DMS114 treated with DMSO at 0.1 percent for 48 hours (cell line): Measurements from ENCODE around the gene TBX4.

Source experiments
- DNase-seq: peaks from one replicate; lab custom pipeline; 2025; ENCODE audit not compliant: unreplicated experiment; lab: John Stamatoyannopoulos, UW

Gene TBX4

GRCh38 chr17:61452301-61453290, at the start of gene TBX4:
TSS of gene TBX4 (plus strand) at chr17:61452422. CDS start at chr17:61456491, 4,069 bp downstream.
- no peak for DNase-seq

GRCh38 chr17:61402978-61403800, 49.0 kb upstream of the TBX4 start:
- DNase-seq, result no peak

DNA sequence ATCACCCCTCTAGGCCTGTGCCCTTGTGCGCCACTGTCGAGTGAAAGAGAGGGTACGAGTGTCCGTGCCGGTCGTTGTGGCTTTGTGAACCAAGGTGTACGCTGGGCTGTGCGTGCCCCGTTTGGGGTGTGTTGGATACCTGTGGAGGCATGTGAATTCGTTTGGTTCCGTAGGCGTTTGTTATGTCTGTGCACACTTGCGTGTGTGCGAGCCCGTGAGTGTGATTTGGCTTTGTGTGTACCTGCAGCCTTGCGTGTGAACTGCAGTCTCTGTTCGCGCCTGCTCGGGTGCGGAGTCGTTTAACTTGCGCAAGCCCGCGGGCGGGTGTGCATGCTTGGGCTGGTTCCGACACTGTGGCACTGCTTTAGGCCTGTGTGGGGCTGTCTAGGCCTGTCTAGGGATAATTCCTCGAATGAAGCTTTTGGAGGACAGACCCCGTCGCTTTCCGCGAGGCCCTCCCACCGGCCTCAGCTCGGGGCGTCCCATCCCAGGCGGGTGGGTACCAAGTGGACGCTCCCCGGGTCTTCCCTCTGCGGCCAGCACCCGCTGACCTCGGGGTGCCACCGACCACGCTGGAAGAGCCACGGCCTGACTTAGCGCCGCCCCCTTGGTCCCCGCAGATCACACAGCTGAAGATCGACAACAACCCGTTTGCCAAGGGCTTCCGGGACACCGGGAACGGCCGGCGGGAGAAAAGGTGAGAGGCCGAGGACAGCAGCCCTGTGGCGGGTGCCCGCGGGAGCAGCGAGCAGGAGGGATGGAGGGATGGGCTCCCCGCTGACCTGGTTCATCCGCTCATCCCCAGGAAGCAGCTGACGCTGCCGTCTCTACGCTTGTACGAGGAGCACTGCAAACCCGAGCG, 48.2 kb upstream of the TBX4 start:
- no peak for DNase-seq

DNA sequence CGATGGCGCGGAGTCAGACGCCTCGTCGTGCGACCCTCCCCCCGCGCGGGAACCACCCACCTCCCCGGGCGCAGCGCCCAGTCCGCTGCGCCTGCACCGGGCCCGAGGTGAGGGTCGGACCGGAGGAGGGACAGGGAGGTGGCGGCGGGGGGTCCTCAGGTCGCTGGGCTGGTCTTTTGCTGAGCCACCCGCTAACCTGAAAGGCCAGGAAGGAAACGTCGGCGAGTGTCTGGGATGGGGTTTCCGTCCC, 47.6 kb upstream of the TBX4 start:
- DNase-seq, result no peak

DNA sequence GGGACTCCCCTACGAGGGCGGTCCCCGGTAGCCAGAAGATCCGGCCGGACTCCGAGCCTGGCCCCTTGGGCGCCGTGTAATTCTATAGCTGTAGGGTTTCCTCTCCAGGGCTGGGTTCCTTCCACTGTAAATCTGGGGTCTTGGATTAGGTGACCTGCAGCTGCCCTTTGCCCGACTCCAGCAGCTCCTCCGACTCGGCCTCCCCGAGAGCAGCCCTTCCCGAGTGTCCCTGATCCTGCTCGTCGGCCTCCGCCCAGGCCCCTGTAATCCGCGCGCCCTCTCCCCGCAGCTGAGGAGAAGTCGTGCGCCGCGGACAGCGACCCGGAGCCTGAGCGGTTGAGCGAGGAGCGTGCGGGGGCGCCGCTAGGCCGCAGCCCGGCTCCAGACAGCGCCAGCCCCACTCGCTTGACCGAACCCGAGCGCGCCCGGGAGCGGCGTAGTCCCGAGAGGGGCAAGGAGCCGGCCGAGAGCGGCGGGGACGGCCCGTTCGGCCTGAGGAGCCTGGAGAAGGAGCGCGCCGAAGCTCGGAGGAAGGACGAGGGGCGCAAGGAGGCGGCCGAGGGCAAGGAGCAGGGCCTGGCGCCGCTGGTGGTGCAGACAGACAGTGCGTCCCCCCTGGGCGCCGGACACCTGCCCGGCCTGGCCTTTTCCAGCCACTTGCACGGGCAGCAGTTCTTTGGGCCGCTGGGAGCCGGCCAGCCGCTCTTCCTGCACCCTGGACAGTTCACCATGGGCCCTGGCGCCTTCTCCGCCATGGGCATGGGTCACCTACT, 47.1 kb upstream of the TBX4 start:
- DNase-seq, result no peak

DNA sequence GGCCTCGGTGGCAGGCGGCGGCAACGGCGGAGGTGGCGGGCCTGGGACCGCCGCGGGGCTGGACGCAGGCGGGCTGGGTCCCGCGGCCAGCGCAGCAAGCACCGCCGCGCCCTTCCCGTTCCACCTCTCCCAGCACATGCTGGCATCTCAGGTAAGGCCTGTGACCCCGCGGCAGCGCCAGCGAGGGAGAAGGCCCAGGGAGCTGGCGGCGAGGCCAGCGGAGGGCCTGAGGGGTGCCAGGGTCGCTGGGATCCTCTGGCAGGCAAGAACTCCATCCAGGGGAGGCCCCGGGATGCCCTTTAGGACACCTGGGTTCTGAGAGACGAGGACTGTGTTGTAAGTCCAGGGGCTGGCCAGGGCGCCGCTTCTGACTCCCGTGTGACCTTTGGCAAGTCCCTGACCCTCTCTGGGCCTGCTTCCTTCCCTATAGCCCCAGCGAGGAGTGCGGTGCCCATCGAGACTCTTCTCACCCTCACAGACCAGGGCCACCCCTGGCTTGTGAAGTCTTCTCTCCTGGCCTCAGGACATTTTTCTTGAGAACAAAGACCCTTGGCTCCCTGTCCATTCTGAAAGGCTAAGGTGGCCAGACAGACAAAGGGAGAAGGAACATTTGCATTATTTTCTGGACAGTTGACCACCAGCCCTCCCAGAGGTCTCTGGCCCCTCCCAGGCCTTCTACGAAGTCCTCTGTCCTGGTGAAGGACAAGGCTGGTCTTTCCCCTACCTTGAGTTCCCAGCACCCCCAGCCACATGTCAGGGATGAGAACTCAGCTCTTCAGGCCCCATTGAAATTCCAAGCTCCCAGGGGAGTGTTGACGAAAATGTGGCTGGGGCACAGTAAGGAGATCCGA, 46.3 kb upstream of the TBX4 start:
- DNase-seq, result no peak

GRCh38 chr17:61406537-61406845, 45.7 kb upstream of the TBX4 start:
- no peak for DNase-seq

GRCh38 chr17:61406971-61407911, 45.0 kb upstream of the TBX4 start:
- no peak for DNase-seq

- DNase-seq, result peak; percentile 31
These were observed 43.8 kb upstream of the TBX4 start for GRCh38 chr17:61408151-61409041.

DNA sequence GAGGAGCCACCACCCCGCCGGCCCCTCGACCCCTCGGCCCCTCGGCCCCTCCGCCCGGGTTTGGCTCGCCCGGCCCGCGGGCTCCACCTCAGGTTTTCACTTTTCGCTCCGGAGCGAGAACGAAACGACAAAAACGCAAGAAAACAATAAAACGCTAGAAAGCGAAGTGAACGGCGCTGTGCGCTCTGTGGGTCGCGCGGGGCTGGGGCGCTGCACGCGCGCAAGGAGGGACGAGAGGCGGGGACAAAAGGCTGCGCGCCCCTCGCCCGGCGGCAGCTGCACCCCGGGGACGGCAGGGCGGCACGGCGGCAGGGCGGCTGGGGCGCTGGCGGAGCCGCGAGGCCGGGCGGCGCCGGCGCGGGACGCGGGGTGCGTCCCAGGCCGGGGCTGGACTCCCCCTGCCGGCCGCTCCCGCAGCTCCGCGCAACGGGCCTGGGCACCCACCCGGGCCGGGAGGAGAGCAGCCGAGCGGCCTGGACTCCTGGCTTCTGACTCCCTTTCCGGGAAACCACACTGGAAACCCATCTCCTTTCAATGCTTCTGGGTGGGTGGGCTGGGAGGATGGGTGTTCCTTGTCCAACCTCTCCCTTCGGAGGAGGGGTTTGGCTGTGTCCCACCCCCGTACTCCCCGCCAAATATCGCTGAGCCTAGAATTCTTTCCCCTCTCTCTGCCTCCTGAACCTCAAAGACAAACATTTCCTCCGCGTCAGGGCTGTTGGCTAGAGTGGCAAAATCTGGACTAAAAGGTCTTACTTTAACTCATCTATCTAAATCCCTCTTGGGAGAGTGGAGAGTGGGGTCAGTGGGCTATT, 42.7 kb upstream of the TBX4 start:
- peak; percentile 43 for DNase-seq

DNA sequence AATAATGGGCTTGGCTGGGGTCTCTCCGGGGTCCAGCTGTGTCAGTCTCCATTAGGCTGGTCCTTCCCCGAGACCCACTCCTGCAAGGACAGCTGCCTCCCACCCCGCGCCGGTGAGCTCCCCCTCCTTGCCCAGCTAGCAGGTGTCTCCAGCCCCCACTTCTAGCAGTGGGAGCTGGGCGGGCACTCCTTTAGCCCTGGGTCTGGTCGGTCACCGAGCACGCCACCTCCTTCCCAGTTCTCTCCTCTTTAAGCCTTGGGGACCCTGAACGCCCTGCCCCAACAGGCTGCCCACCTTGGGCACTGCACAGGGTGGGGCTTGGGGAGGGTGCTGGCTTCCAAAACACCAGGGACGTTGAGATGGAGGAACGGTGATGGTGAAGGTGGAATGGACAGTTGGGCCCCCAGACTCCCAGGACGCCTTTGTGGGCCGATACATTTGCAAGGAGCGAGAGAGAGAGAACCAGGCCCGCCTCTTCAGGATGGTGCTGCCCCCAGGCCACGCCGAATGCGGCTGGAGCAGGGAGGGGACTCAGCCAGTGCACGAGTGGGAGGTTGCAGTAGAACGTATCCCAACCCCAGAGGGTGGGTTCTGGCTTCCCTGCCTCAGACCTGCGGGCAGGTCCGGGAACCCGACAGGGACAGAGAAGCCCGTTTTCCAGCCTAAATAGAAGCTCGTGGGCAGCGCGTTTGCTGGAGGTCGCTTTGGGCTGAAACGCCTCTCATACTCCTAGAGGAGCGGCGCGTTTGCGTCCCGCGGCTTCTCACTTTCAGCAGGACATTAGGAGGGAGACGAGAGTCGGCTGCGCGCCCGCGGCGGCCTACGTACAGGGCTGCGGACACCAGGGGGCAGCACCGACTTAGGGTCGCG, 41.8 kb upstream of the TBX4 start:
- peak; percentile 72 for DNase-seq

GRCh38 chr17:61411011-61411260, 41.3 kb upstream of the TBX4 start:
- no peak for DNase-seq

- DNase-seq, result peak; percentile 43
These were observed 40.7 kb upstream of the TBX4 start for GRCh38 chr17:61411261-61412142.

DNA sequence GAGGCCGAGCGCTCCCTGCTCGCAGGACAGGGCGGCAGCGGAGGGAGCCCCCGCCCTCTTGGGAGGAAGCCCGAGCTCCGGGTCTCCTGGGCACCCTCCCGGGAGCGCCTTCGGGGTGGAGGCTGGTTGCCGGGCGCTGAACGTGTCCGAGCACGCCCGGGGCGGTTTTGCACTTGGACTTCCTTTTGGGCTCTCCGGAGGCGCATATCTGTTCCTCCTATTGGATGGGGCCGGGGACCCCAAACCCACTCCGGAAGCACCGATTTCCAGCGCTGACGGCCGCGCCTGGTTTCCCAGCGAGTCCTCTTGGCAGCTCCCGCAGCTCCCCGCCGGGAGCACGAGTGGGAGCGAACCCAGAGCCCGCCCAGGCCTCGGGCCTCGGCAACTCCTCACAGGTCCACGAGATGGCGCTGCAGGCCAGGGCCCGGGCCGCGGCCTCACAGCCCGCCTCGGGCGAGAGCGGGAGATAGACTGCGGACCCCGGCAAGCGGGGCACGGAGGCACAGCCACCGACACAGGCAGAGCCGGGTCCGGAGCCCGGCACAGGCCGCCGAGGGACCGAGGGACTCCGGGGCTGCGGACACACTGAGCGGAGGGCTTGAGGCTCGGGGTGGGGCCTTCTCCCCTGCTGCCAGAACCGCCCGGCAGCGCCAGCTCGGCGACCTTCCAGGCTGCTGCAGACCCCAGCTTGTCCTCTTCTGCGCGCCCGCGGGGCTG, 39.9 kb upstream of the TBX4 start:
- DNase-seq, result peak; percentile 49
